Stimulated activated CD4-positive, alpha-beta T cell treated with anti-CD3 and anti-CD28 coated beads, Interleukin-15, amount 100 ng/mL, for 48 hours (primary cell): ENCODE data around the gene IP6K3.
A peak's percentile ranks its signal among the peaks of the same experiment; 100 is the strongest.

Experiments used
- DNase-seq, 2 donors: peaks; one replicate each; pipeline ENCODE4 v3.0.0-alpha.2; 2020; ENCODE audit warnings: low read depth in 2 of 2

IP6K3 gene

GRCh38 chr6:33759887-33760629 lies 13.4 kb upstream of the IP6K3 start:
- no peak for DNase-seq

- no peak for DNase-seq
These were observed 12.1 kb upstream of the IP6K3 start for GRCh38 chr6:33758815-33759216.

GRCh38 chr6:33757906-33758305 lies 11.2 kb upstream of the IP6K3 start:
- no peak for DNase-seq

GRCh38 chr6:33757113-33757512 lies 10.4 kb upstream of the IP6K3 start:
- DNase-seq, result no peak

GRCh38 chr6:33756211-33756954 lies 9.7 kb upstream of the IP6K3 start:
- DNase-seq, result no peak

GRCh38 chr6:33755070-33755869 lies 8.6 kb upstream of the IP6K3 start:
- no peak for DNase-seq

- no peak for DNase-seq
These were observed 7.5 kb upstream of the IP6K3 start for GRCh38 chr6:33754222-33754621.

- DNase-seq, result no peak
These were observed 5.9 kb upstream of the IP6K3 start for GRCh38 chr6:33752646-33753015.

GRCh38 chr6:33751771-33752645 lies 5.3 kb upstream of the IP6K3 start:
- DNase-seq, result no peak

- no peak for DNase-seq
These were observed 3.7 kb upstream of the IP6K3 start for GRCh38 chr6:33750244-33750991.

GRCh38 chr6:33749401-33749800 lies 2.7 kb upstream of the IP6K3 start:
- DNase-seq, result no peak

- no peak for DNase-seq
These were observed 2.1 kb upstream of the IP6K3 start for GRCh38 chr6:33748841-33749240.

- DNase-seq, result no peak
These were observed 1.1 kb upstream of the IP6K3 start for GRCh38 chr6:33747823-33748222.

GRCh38 chr6:33746036-33746600 lies 587 bp downstream of the IP6K3 start:
- no peak for DNase-seq

GRCh38 chr6:33745548-33745947 lies 1.2 kb downstream of the IP6K3 start:
- DNase-seq, result no peak

GRCh38 chr6:33744895-33745546 lies 1.7 kb downstream of the IP6K3 start:
- DNase-seq, result no peak

- DNase-seq, result peak; percentile 55 to 69
These were observed 2.5 kb downstream of the IP6K3 start for GRCh38 chr6:33744001-33744848.

GRCh38 chr6:33742837-33743236 lies 3.9 kb downstream of the IP6K3 start:
- no peak for DNase-seq

GRCh38 chr6:33742092-33742491 lies 4.6 kb downstream of the IP6K3 start:
- no peak for DNase-seq
